Measurements from ENCODE around the gene SPDYE1. TPM values are rescaled to one million over a fixed set of nuclear protein-coding genes. Genes with fewer than 3 reads are reported as not detected.
"Not testable (repeated sequence)": the region's sequence is repeated elsewhere in the genome, so short reads cannot be mapped to it uniquely, and the experiment has no call there.

Gene SPDYE1, protein sequence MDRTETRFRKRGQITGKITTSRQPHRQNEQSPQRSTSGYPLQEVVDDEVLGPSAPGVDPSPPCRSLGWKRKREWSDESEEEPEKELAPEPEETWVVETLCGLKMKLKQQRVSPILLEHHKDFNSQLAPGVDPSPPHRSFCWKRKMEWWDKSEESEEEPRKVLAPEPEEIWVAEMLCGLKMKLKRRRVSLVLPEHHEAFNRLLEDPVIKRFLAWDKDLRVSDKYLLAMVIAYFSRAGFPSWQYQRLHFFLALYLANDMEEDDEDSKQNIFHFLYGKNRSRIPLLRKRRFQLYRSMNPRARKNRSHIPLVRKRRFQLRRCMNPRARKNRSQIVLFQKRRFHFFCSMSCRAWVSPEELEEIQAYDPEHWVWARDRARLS
- total RNA-seq = not detected
- long read RNA-seq = 0 reads

DNA sequence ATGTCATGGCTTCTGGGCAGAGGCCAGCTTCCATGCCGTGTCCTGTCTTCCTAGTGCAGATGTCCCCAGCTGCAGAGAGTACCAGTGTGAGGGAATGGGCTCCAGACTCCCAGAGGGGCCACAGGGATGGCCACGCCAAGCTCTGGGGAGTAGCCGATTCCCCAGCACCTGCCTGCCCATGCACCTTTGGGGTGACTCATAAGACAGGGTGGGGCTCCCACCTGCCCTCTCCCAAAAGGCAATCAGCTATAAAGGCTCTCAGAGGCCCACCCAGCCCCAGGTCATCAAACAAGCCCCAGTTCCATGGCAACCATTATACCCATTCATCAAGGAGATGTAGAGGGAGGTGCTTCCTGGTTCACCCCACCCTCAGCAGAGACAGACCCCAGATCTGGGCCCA lies at the start of gene SPDYE1:
TSS of gene SPDYE1 (plus strand) at position 366 of the 400 bp plus-strand sequence. CDS start 2,053 bp downstream, outside the sequence.
- H3K27me3 ChIP-seq (ENCODE audit: low read depth); H3K36me3 ChIP-seq; H3K4me1 ChIP-seq; H3K4me3 ChIP-seq; H3K27ac ChIP-seq (replicated peaks); DNase-seq; intact Hi-C loops (cut with micrococcal nuclease); H3K9me3 ChIP-seq (replicated peaks): not testable (repeated sequence)

DNA sequence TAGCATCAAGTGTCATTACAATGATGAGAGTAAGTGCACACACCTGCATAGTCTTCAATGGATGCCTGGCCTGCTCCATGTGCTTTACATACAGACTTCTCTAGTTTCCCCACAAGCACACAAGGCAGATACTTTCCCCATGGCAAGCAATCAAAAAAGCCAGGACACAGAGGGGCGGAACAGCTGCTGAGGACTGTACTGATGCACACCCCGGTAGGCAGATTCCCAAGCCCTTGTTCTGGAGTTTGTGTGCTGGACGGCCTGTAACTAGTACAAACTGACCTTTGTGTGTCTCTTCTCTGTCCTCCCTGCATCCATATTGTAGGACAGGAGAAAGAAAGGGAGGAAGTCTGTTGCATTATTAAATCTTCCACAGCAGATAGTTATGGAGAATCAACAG lies 45.7 kb upstream of the SPDYE1 start:
- Histone ChIP-seq H3K27me3 (ENCODE audit: low read depth) (no peaks in the 10 kb centered on the region), H3K36me3 (peaks cover 73% of the 10 kb centered on the region), H3K9me3 (replicated peaks) (no peaks in the 10 kb centered on the region), H3K4me1 (no peaks in the 10 kb centered on the region), H3K4me3 (no peak overlapping the region), H3K27ac (replicated peaks) (no peak overlapping the region)
- TF ChIP-seq, protein P1, sequence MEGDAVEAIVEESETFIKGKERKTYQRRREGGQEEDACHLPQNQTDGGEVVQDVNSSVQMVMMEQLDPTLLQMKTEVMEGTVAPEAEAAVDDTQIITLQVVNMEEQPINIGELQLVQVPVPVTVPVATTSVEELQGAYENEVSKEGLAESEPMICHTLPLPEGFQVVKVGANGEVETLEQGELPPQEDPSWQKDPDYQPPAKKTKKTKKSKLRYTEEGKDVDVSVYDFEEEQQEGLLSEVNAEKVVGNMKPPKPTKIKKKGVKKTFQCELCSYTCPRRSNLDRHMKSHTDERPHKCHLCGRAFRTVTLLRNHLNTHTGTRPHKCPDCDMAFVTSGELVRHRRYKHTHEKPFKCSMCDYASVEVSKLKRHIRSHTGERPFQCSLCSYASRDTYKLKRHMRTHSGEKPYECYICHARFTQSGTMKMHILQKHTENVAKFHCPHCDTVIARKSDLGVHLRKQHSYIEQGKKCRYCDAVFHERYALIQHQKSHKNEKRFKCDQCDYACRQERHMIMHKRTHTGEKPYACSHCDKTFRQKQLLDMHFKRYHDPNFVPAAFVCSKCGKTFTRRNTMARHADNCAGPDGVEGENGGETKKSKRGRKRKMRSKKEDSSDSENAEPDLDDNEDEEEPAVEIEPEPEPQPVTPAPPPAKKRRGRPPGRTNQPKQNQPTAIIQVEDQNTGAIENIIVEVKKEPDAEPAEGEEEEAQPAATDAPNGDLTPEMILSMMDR (IDR thresholded peaks at IDR 0.05; ENCODE audit: borderline replicate concordance) = no peak
- no peak for DNase-seq
- intact Hi-C loops (cut with micrococcal nuclease) = no loop called here

DNA sequence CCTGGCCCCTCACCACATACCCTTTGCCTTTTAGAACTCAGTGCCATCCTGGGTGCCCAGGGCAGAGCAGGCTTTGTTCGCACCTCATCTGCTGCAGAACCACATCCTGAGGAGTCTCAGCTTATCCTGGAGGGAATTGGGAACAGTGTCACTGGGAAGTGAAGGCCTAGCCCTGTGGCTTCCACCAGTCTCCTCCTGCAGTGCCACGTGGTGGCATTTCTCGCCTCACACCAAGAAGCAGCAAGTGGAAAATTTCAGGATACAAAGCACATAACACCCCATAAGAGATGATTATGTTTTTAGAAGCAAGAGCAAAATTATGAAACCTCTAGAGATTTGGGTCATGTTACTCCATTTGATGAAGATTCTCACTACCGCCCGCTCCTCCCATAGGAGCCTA lies 44.6 kb upstream of the SPDYE1 start:
- H3K4me3 ChIP-seq = no peak overlapping the region
- H3K4me1 ChIP-seq = no peaks in the 10 kb centered on the region
- no peaks in the 10 kb centered on the region for H3K27me3 ChIP-seq (ENCODE audit: low read depth)
- DNase-seq = no peak
- intact Hi-C loops (cut with micrococcal nuclease) = no loop called here
- TF ChIP-seq, protein P1 (IDR thresholded peaks at IDR 0.05; ENCODE audit: borderline replicate concordance) = no peak
- no peak overlapping the region for H3K27ac ChIP-seq (replicated peaks)
- no peaks in the 10 kb centered on the region for H3K9me3 ChIP-seq (replicated peaks)
- peaks cover 66% of the 10 kb centered on the region for H3K36me3 ChIP-seq

DNA sequence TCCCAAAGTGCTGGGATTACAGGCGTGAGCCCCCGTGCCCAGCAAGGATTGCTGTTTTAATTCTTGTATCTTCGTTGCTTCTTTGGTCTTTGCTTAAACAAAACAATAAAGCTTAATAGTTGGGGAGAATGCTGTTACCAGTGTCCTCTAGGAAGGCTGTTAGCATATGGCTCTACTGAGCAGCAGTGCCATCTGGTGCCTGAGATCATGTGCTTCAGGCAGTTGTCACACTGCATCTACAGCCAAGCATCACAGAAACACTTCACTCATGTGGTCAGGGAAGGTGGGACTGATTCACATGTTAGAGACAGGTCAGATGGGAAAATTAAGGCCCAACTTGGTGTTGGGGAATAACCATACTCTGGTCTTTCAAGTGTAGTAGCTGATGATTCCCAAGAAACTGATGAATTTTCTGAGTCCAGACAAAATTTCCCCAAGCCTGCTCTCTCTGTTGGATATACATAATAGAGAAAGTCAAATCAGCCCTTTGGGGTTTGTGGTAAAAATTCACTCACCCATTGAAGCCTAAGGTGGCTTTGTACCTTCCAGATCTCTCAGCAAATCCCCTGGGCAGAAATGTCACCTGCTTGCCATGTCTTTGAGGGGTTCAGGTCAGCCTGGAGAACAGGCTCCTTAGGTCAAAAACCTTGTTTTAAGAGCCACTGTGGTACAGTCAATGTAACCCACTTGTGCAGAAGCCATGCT lies 43.0 kb upstream of the SPDYE1 start:
- H3K27ac ChIP-seq (replicated peaks) = no peak overlapping the region
- TF ChIP-seq, protein P1 (IDR thresholded peaks at IDR 0.05; ENCODE audit: borderline replicate concordance) = peak; percentile 52
- no peaks in the 10 kb centered on the region for H3K4me1 ChIP-seq
- no peaks in the 10 kb centered on the region for H3K27me3 ChIP-seq (ENCODE audit: low read depth)
- no peak for DNase-seq
- H3K9me3 ChIP-seq (replicated peaks) = no peaks in the 10 kb centered on the region
- H3K36me3 ChIP-seq = peaks cover 50% of the 10 kb centered on the region
- intact Hi-C loops (cut with micrococcal nuclease) = no loop called here
- no peak overlapping the region for H3K4me3 ChIP-seq

DNA sequence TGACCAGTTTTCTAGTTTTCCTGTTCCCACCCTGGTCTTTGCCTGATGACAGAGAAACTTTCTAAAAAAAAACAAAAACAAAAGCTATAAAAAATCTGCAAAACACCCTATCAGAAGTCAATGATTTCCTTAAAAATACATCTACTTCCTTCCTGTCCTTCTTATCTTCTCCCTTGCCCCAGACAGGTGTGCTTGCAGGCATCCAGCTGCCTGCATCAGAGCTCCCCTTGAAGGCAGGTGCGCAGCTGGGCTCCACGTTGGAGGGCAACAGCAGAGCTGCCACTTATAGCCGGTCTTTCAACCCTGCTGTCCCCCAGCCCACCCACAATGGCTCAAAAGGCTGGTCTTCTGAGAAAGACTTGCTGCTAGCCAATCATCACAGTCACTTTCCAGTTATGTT lies 41.7 kb upstream of the SPDYE1 start:
- intact Hi-C loops (cut with micrococcal nuclease) = no loop called here
- TF ChIP-seq, protein P1 (IDR thresholded peaks at IDR 0.05; ENCODE audit: borderline replicate concordance) = no peak
- H3K27ac ChIP-seq (replicated peaks) = no peak overlapping the region
- no peaks in the 10 kb centered on the region for H3K27me3 ChIP-seq (ENCODE audit: low read depth)
- no peak for DNase-seq
- peaks cover 38% of the 10 kb centered on the region for H3K36me3 ChIP-seq
- H3K9me3 ChIP-seq (replicated peaks) = no peaks in the 10 kb centered on the region
- H3K4me3 ChIP-seq = no peak overlapping the region
- no peaks in the 10 kb centered on the region for H3K4me1 ChIP-seq

DNA sequence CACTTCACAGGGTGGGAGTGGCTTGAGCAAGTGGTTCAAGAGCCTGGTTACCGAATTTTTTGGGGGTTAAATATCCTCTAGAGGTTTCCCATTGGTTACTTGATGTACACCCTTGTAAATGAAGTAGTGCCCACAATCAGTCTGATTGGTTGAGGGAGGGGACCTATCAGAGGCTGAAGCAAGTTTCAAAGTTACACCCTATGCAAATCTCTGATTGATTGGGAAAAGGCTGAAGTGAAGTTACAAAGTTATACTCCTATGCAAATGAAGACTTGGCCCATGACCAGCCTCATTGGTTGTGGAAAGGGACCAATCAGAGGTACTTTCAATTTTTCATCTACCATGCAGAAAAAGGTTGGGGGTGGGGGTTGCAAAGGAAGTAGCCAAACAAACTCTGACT lies 36.8 kb upstream of the SPDYE1 start:
- no peaks in the 10 kb centered on the region for H3K9me3 ChIP-seq (replicated peaks)

DNA sequence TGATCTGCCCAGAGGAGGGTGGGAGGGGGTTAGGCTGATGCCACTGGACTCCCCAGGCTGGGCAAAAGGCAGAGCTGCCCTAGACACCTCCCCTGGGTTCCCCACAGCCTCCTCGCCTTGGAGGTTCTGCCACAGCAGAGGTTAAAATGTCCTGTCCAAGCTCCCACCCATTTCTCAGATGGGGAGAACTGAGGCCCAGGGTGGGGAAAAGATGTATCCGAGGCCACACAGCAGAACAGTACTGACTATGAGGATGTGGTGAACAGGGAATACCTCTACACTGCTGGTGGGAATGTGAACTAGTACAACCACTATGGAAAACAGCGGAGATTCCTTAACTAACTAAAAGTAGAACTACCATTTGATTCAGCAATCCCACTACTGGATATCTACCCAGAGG lies 31.3 kb upstream of the SPDYE1 start:
- DNase-seq; H3K27me3 ChIP-seq (ENCODE audit: low read depth); intact Hi-C loops (cut with micrococcal nuclease); H3K27ac ChIP-seq (replicated peaks); H3K4me3 ChIP-seq; H3K4me1 ChIP-seq; H3K9me3 ChIP-seq (replicated peaks): not testable (repeated sequence)
- peaks cover 10% of the 10 kb centered on the region for H3K36me3 ChIP-seq

More for the DNA sequence above, 36.8 kb upstream of the SPDYE1 start:
- Histone ChIP-seq H3K4me3 (no peak overlapping the region), H3K27ac (replicated peaks) (no peak overlapping the region), H3K36me3 (peaks cover 17% of the 10 kb centered on the region), H3K4me1 (no peaks in the 10 kb centered on the region), H3K27me3 (ENCODE audit: low read depth) (no peaks in the 10 kb centered on the region)
- no peak for DNase-seq
- TF ChIP-seq, protein P1 (IDR thresholded peaks at IDR 0.05; ENCODE audit: borderline replicate concordance) = no peak
- intact Hi-C loops (cut with micrococcal nuclease) = no loop called here

DNA sequence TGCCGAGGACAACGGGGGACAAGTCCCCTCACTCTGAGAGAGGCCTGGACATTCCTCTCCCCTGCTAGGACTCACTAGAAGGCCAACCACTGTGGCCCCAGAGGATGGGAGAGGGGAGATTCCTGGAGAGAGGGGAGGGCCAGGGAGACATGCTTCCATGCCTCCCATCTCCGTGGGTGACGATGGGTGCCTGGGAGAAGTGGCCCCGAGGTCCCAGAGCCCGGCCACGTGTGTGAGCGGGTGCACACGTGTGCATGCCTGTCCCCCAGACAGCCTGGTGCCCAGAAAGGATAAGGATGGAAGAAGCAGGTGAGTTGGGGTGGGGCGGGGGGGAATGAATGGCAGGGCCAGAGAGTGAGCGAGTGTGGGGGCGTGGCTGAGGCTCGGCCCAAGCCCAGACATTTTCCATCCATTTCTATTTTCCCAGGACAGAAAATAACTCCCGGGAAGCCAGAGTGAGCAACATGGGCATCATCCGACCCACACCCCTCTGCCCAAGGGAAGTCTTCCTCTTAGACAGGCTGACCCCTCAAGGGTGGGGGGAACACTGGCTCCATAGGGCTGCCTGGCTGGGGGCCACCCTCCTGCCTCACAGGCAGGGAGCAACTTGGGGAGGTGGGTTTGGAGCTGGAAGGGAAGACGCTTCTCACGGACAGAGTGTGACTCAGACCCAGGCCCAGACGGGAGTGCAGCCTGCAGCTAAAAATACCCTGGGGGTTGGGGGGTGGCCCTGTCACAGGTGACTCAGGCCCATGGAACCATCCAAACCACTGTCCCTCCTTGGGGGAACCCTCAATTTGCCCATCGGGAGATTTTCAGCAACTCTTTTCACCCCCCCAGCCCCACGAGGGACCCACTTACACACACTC lies 29.3 kb upstream of the SPDYE1 start:
- H3K27me3 ChIP-seq (ENCODE audit: low read depth); intact Hi-C loops (cut with micrococcal nuclease); H3K27ac ChIP-seq (replicated peaks); H3K4me3 ChIP-seq; DNase-seq; H3K9me3 ChIP-seq (replicated peaks); H3K36me3 ChIP-seq; H3K4me1 ChIP-seq: not testable (repeated sequence)

All from left ventricle myocardium inferior (tissue), 1 donor.